22Rv1 (cell line): ENCODE results near the gene GART.

Experiments used
- ZFX ChIP-seq: fragments of 450-650 bp; IDR thresholded peaks from 2 replicates; pipeline ENCODE4 v1.6.1; 2017; ENCODE audit warnings: antibody characterized with exemption, borderline replicate concordance
- TF ChIP-seq, protein P1 (sequence below): fragments of 450-650 bp; IDR thresholded peaks from 2 replicates; pipeline ENCODE4 v1.5.1; 2017; ENCODE audit warnings: mild to moderate bottlenecking

DNA sequence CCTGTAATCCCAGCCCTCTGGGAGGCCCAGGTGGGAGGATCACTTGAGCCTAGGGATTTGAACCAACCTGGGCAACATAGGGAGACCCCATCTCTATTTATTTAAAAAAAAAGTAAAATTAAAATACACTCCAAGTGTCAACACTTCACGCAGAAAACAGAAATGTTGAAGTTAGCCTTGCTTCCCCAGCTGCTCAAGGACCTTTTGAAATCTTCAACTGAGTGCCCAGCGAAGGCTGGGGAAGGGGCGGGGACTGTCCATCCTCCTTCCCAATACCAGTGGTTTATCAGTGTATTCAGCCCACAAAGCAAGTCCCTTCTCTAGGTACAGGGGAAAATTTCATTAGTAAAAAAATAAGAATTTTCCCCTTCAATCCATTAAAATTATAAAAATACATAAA, 48.2 kb downstream of the GART start:
- TF ChIP-seq, protein P1, sequence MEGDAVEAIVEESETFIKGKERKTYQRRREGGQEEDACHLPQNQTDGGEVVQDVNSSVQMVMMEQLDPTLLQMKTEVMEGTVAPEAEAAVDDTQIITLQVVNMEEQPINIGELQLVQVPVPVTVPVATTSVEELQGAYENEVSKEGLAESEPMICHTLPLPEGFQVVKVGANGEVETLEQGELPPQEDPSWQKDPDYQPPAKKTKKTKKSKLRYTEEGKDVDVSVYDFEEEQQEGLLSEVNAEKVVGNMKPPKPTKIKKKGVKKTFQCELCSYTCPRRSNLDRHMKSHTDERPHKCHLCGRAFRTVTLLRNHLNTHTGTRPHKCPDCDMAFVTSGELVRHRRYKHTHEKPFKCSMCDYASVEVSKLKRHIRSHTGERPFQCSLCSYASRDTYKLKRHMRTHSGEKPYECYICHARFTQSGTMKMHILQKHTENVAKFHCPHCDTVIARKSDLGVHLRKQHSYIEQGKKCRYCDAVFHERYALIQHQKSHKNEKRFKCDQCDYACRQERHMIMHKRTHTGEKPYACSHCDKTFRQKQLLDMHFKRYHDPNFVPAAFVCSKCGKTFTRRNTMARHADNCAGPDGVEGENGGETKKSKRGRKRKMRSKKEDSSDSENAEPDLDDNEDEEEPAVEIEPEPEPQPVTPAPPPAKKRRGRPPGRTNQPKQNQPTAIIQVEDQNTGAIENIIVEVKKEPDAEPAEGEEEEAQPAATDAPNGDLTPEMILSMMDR: no peak
- no peak for TF ChIP-seq ZFX
